HepG2 (cell line): Measurements from ENCODE around the gene TUBB4B. TPM values are rescaled to one million over a fixed set of nuclear protein-coding genes. Genes with fewer than 3 reads are reported as not detected.

Experiments used
- ATF1 ChIP-seq: IDR thresholded peaks from 2 replicates; pipeline ENCODE4 v1.6.1; 2016; ENCODE audit warnings: mild to moderate bottlenecking, control low read depth
- ATM ChIP-seq: fragments of 450-650 bp; IDR thresholded peaks from 2 replicates; pipeline ENCODE4 v1.7.1; 2017; ENCODE audit warnings: mild to moderate bottlenecking, borderline replicate concordance
- BHLHE40 ChIP-seq: IDR thresholded peaks from 2 replicates; pipeline ENCODE4 v1.6.1; 2011; ENCODE audit warnings: low read length, improper control_type of control experiment
- BRD4 ChIP-seq: sonication (generic); formaldehyde crosslinking; IDR thresholded peaks from 2 replicates; pipeline ENCODE4 v1.4.0; 2020; ENCODE audit warnings: missing genetic modification reagents
- CEBPG ChIP-seq: IDR thresholded peaks from 2 replicates; pipeline ENCODE4 v1.6.1; 2016
- EP300 ChIP-seq, 3 experiments: sonication (generic) in 1 of 3; formaldehyde crosslinking in 1 of 3; IDR thresholded peaks; 2 replicates each; pipeline versions ENCODE4 v1.5.1 to v1.6.1; 2011 to 2020; ENCODE audit warnings: low read depth in 2 of 3, low read length in 2 of 3, borderline replicate concordance in 1 of 3, improper control_type of control experiment in 1 of 3, mild to moderate bottlenecking in 1 of 3, missing genetic modification reagents in 1 of 3, moderate library complexity in 1 of 3
- MBNL3 ChIP-seq: fragments of 250-450 bp; sonication (Bioruptor Pico); conservative IDR thresholded peaks from 2 replicates; pipeline ENCODE4 v1.8.0; 2022; ENCODE audit warnings: mild to moderate bottlenecking, inconsistent platforms
- MED8 ChIP-seq: sonication (generic); formaldehyde crosslinking; IDR thresholded peaks from 2 replicates; pipeline ENCODE4 v1.8.1; 2023; ENCODE audit warnings: mild to moderate bottlenecking, missing genetic modification reagents; ENCODE audit not compliant: insufficient replicate concordance
- MEF2D ChIP-seq: sonication (generic); formaldehyde crosslinking; IDR thresholded peaks from 2 replicates; pipeline ENCODE4 v1.5.1; 2020; ENCODE audit warnings: mild to moderate bottlenecking, missing genetic modification reagents
- NKX3-1 ChIP-seq: sonication (generic); formaldehyde crosslinking; IDR thresholded peaks from 2 replicates; pipeline ENCODE4 v1.5.0; 2020; ENCODE audit warnings: missing genetic modification reagents
- RBAK ChIP-seq: sonication (generic); formaldehyde crosslinking; IDR thresholded peaks from 2 replicates; pipeline ENCODE4 v1.5.1; 2020; ENCODE audit warnings: mild to moderate bottlenecking, missing genetic modification reagents
- WIZ ChIP-seq: sonication (generic); formaldehyde crosslinking; IDR thresholded peaks from 2 replicates; pipeline ENCODE4 v1.5.1; 2020; ENCODE audit warnings: mild to moderate bottlenecking, missing genetic modification reagents
- ZBTB38 ChIP-seq: sonication (generic); formaldehyde crosslinking; IDR thresholded peaks from 2 replicates; pipeline ENCODE4 v1.5.1; 2020; ENCODE audit warnings: mild to moderate bottlenecking, missing genetic modification reagents
- ZNF20 ChIP-seq: sonication (generic); formaldehyde crosslinking; IDR thresholded peaks from 2 replicates; pipeline ENCODE4 v1.4.0; 2020; ENCODE audit warnings: mild to moderate bottlenecking, moderate library complexity, missing genetic modification reagents
- ZNF251 ChIP-seq: sonication (generic); formaldehyde crosslinking; IDR thresholded peaks from 2 replicates; pipeline ENCODE4 v1.9.0; 2021; ENCODE audit warnings: mild to moderate bottlenecking, missing genetic modification reagents
- ZNF557 ChIP-seq: sonication (generic); formaldehyde crosslinking; IDR thresholded peaks from 2 replicates; pipeline ENCODE4 v1.4.0; 2020; ENCODE audit warnings: missing genetic modification reagents
- polyA plus RNA-seq, 8 experiments: library from polyadenylated mRNA; depleted of rRNA in 3 of 8; stranded (reverse) in 7 of 8; unstranded in 1 of 8; fragments of >200 nt; fragmentation: Illumina TruSeq in 4 of 8; extraction: Trizol in 4 of 8; gene quantifications; 2 replicates each; pipeline versions ENCODE4 v1.2.1 to v1.2.3, GENCODE V29; 2011 to 2016; ENCODE audit warnings: low read depth in 4 of 8, missing spikeins in 1 of 8, mixed read lengths in 1 of 8; ENCODE audit not compliant: insufficient read depth in 1 of 8
- total RNA-seq, 5 experiments: library from RNA; depleted of rRNA; stranded (reverse); fragments of >200 nt; fragmentation: Illumina TruSeq; extraction: Trizol; gene quantifications; 2 replicates each; pipeline ENCODE4 v1.2.3, GENCODE V29; 2016; ENCODE audit warnings: low read depth in 1 of 5
- TF ChIP-seq, protein P1 (sequence below): sonication (generic); formaldehyde crosslinking; IDR thresholded peaks from 2 replicates; pipeline ENCODE4 v1.4.0; 2020; ENCODE audit warnings: missing genetic modification reagents, mild to moderate bottlenecking, borderline replicate concordance
- TF ChIP-seq, protein P2 (sequence below): sonication (generic); formaldehyde crosslinking; conservative IDR thresholded peaks from 2 replicates; pipeline ENCODE4 v1.4.0; 2020; ENCODE audit warnings: missing genetic modification reagents
- TF ChIP-seq, protein P3 (sequence below), 2 experiments: IDR thresholded peaks; 2 replicates each; pipeline ENCODE4 v1.6.1; 2011 to 2012; ENCODE audit warnings: low read length in 2 of 2, borderline replicate concordance in 1 of 2, low read depth in 1 of 2, mild to moderate bottlenecking in 1 of 2, moderate library complexity in 1 of 2

TUBB4B gene
- total and polyA plus RNA-seq, 2 of the 13 experiments (the other 11 are each of a cell fraction or from before 2014, with no cell fraction given): 182 to 412 TPM

DNA sequence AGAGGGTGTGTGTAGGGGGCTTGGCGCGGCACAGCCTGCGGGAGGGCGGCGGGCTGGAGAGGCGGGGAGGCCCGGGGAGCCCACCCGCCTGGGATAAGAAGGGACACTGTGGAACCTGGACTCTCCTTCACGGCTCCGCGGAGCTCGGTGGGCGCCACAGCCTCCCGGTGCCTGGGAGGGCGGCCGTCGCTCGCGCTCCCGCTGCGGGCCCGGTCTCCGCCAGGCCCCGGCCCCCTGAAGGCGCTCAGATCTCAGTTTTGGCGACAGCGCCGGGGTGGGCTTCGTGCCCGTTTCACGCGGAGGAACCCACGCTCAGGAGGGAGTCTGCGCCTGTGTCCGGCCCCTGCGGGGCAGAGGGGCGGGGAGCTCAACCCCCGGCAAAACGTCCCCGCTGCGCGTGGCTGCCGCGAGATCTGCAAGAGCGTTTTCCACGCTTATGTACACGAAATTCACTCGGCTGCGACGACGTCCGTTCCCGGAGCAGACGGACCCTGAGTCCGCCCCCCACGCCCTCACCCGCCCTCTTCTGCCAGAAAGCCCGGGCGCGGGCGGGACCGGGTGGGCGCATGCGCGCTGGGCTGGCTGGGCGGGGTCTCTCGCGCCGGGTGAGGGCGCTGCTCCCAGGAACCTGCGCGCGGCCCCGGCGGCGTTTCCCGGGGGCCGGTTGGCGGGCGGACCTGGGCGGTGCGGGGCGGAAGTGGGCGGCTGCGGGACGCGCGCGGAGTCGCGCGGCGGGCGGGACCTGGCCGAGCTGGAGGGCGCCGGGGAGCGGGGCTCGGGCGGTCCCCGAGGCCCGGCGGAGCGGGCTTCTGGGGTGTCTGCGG is 13.7 kb downstream of the TUBB4B start, which contains the start of gene NELFB (continued):
- TF ChIP-seq WIZ (CRISPR knock-in tag) (no peak), MBNL3 (CRISPR knock-in tag) (no peak), RBAK (CRISPR knock-in tag) (no peak), ATM (no peak), BRD4 (CRISPR knock-in tag) (no peak), ZNF251 (CRISPR knock-in tag) (no peak), MED8 (CRISPR knock-in tag) (peak; percentile 59), NKX3-1 (CRISPR knock-in tag) (no peak; the same call in 1 of the 2 replicates), CEBPG (CRISPR knock-in tag) (no peak), MEF2D (no peak), ATF1 (CRISPR knock-in tag) (no peak), EP300 (IDR thresholded peaks at IDR 0.05; ENCODE audit: low read depth in 2 of 2, low read length in 2 of 2) (no peak), EP300 (CRISPR knock-in tag; IDR thresholded peaks at IDR 0.05; ENCODE audit: borderline replicate concordance) (no peak), ZNF557 (CRISPR knock-in tag) (no peak), ZBTB38 (no peak), ZNF20 (CRISPR knock-in tag) (no peak), BHLHE40 (no peak)
- TF ChIP-seq, protein P1, sequence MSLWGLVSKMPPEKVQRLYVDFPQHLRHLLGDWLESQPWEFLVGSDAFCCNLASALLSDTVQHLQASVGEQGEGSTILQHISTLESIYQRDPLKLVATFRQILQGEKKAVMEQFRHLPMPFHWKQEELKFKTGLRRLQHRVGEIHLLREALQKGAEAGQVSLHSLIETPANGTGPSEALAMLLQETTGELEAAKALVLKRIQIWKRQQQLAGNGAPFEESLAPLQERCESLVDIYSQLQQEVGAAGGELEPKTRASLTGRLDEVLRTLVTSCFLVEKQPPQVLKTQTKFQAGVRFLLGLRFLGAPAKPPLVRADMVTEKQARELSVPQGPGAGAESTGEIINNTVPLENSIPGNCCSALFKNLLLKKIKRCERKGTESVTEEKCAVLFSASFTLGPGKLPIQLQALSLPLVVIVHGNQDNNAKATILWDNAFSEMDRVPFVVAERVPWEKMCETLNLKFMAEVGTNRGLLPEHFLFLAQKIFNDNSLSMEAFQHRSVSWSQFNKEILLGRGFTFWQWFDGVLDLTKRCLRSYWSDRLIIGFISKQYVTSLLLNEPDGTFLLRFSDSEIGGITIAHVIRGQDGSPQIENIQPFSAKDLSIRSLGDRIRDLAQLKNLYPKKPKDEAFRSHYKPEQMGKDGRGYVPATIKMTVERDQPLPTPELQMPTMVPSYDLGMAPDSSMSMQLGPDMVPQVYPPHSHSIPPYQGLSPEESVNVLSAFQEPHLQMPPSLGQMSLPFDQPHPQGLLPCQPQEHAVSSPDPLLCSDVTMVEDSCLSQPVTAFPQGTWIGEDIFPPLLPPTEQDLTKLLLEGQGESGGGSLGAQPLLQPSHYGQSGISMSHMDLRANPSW: no peak
- TF ChIP-seq, protein P2, sequence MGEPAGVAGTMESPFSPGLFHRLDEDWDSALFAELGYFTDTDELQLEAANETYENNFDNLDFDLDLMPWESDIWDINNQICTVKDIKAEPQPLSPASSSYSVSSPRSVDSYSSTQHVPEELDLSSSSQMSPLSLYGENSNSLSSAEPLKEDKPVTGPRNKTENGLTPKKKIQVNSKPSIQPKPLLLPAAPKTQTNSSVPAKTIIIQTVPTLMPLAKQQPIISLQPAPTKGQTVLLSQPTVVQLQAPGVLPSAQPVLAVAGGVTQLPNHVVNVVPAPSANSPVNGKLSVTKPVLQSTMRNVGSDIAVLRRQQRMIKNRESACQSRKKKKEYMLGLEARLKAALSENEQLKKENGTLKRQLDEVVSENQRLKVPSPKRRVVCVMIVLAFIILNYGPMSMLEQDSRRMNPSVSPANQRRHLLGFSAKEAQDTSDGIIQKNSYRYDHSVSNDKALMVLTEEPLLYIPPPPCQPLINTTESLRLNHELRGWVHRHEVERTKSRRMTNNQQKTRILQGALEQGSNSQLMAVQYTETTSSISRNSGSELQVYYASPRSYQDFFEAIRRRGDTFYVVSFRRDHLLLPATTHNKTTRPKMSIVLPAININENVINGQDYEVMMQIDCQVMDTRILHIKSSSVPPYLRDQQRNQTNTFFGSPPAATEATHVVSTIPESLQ (CRISPR knock-in tag): no peak
- TF ChIP-seq, protein P3, sequence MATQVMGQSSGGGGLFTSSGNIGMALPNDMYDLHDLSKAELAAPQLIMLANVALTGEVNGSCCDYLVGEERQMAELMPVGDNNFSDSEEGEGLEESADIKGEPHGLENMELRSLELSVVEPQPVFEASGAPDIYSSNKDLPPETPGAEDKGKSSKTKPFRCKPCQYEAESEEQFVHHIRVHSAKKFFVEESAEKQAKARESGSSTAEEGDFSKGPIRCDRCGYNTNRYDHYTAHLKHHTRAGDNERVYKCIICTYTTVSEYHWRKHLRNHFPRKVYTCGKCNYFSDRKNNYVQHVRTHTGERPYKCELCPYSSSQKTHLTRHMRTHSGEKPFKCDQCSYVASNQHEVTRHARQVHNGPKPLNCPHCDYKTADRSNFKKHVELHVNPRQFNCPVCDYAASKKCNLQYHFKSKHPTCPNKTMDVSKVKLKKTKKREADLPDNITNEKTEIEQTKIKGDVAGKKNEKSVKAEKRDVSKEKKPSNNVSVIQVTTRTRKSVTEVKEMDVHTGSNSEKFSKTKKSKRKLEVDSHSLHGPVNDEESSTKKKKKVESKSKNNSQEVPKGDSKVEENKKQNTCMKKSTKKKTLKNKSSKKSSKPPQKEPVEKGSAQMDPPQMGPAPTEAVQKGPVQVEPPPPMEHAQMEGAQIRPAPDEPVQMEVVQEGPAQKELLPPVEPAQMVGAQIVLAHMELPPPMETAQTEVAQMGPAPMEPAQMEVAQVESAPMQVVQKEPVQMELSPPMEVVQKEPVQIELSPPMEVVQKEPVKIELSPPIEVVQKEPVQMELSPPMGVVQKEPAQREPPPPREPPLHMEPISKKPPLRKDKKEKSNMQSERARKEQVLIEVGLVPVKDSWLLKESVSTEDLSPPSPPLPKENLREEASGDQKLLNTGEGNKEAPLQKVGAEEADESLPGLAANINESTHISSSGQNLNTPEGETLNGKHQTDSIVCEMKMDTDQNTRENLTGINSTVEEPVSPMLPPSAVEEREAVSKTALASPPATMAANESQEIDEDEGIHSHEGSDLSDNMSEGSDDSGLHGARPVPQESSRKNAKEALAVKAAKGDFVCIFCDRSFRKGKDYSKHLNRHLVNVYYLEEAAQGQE (IDR thresholded peaks at IDR 0.05; ENCODE audit: borderline replicate concordance in 1 of 2, low read depth in 1 of 2, low read length in 2 of 2): no peak
